Renal pelvis (tissue), 3 donors: ENCODE measurements around the gene SPDYA. TPM values are rescaled to one million over a fixed set of nuclear protein-coding genes. Genes with fewer than 3 reads are reported as not detected.

Source experiments
- polyA plus RNA-seq, 3 donors: library from polyadenylated mRNA; unstranded; fragments of 120-200 nt; gene quantifications; one replicate each; pipeline ENCODE4 v1.2.1, GENCODE V29; 2013; ENCODE audit not compliant: insufficient read length in 3 of 3

SPDYA gene
- polyA plus RNA-seq, 3 donors: 0.81 to 3.7 (median 3.1) TPM

Other genes with a start within 250 kb of the SPDYA start
- gene PPP1CB, start 59.0 kb upstream of the SPDYA start, polyA plus RNA-seq: 100 to 1,000 TPM; 149 to 159 (median 154) TPM
- gene TRMT61B, start 59.5 kb downstream of the SPDYA start, polyA plus RNA-seq: 10 to 100 TPM; 18.8 to 27.4 (median 23.5) TPM
- 10 to 100 TPM; 47.4 to 56.7 (median 48.6) TPM for gene WDR43, start 83.8 kb downstream of the SPDYA start, polyA plus RNA-seq
- 1 to 10 TPM in 2 of 3 donors, under 1 TPM in 1; 0.83 to 1.7 (median 1.5) TPM for gene TOGARAM2, start 170.5 kb downstream of the SPDYA start, polyA plus RNA-seq